22Rv1 (cell line): ENCODE results near the gene RAD51AP2.
"Not testable (repeated sequence)": the region's sequence is repeated elsewhere in the genome, so short reads cannot be mapped to it uniquely, and the experiment has no call there.

ENCODE experiments used
- H3K27ac ChIP-seq: fragments of 450-650 bp; 2 replicates; pipeline ENCODE4 v1.5.1; 2017
- CTCF ChIP-seq: fragments of 450-650 bp; IDR thresholded peaks from 2 replicates; pipeline ENCODE4 v1.5.1; 2017; ENCODE audit warnings: mild to moderate bottlenecking
- ZFX ChIP-seq: fragments of 450-650 bp; IDR thresholded peaks from 2 replicates; pipeline ENCODE4 v1.6.1; 2017; ENCODE audit warnings: antibody characterized with exemption, borderline replicate concordance

The RAD51AP2 gene

DNA sequence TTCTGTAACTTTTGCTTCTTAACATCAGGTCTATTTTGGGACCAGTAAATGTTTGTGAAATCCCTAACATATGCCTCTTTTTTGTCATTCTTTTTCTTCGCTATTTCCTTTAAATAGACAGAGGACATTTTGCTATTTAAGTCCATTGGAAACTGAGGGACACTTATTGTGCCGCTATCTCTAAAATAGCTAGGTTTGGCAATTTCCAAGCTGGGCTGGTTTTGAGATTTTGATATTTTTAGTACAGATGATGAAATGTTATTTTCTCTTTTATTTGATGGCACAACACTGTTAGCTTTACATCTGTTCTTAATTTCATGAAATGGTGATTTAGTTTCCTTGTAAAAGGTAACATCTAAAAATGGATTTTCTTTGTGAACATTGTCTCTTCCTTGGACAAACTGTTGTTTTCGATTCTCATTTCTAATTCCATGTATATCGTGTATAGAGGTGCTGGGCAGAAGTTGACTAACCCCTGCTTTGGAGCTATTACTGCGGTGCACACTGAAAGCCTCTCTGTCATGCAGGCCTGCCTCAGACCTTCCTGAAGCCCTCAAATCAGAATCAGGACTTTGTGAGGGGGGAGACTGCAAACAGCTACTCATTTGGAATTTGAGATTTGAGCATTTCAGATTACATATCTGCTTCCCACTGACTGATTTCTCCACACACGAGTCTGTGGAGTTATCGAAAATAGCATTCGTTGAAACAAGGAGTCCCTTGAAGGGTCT, 594 bp downstream of the RAD51AP2 start:
- TF ChIP-seq ZFX, result no peak
- TF ChIP-seq CTCF, result no peak
- H3K27ac ChIP-seq, result no peak overlapping the region

- H3K27ac ChIP-seq, result no peak overlapping the region
- no peak for TF ChIP-seq ZFX
- no peak for TF ChIP-seq CTCF
Observed at GRCh38 chr2:17515652-17516051, 2.6 kb downstream of the RAD51AP2 start.

DNA sequence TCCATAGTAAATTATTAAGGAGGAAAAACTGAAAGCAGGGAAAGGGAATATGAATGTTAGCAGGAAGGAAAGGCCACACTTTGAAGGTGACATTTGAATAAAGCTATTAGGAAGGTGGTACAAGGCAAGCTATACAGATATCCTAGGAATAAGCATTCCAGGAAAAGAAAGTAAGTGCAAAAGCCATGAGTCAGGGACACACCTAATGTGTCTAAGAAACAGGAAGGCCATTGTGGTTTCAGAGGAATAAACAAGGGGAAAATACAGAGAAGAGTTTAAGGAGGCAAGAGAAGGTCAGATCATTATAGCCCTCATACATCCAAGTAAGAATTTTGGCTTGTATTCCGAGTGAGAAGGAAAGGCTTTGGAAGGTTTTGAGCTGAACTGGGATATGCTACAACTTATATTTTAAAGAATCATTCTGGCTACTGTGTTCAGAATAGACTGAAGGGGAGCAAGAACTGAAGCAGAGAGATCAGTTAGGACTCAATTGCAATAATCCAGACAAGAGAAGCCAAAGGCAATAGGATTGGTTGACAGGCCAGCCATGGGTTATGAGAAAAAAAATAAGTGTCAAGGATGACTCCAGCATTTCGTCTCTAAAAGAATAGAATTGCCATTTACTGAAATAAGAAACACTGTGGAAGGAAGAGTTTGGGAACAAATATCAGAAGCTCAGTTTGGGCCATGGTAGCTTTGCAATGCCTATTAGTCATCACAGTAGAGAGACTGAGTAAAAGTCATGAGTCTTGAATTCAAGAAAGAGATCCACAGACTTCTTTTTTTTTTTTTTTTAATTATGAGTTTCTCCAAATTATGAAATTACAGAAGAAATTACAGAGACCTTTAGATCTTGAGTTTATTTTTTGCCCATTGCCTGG, 11.3 kb downstream of the RAD51AP2 start:
- no peak overlapping the region for H3K27ac ChIP-seq
- no peak for TF ChIP-seq CTCF
- TF ChIP-seq ZFX, result no peak

DNA sequence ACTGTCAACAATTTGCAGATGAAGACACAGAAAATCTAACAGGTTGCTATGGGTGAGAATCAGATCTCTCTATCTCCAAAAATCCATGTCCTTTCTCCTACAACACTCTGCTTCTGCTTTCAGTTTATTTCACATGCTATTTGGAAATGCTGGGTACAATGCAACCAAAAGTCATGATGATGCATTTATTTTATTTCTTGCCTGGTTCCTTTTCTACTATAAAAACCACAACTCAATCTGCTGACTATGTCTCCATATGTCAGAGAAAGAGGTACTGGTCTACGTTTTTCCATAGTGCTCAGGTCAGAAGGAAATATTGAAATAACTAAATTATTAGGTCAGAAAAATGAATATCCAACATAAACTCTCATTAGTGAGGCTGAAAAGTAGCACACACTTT, 20.5 kb downstream of the RAD51AP2 start:
- no peak for TF ChIP-seq CTCF
- no peak for TF ChIP-seq ZFX
- no peak overlapping the region for H3K27ac ChIP-seq

DNA sequence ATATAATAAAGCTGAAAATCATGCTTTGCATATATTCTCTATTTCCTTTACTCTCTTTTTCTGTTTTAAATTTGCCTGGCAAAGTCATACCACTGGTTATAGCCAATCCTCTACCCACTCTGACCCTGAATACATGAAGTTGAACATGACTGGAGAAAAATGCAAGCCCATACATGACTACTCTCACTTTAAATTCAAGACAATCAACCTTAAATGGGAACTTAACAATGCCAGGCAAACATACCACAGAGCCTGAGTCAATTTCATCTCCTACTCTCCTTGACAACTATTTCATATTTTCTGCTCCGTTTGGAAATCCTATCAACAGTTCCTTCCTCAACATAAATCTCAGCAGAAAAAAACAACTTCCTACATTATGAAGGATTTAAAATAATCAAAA, 22.6 kb downstream of the RAD51AP2 start:
- TF ChIP-seq CTCF (no peak), ZFX (no peak)
- H3K27ac ChIP-seq, result no peak overlapping the region

GRCh38 chr2:17490165-17490564, 28.1 kb downstream of the RAD51AP2 start:
- not testable (repeated sequence) for H3K27ac ChIP-seq

DNA sequence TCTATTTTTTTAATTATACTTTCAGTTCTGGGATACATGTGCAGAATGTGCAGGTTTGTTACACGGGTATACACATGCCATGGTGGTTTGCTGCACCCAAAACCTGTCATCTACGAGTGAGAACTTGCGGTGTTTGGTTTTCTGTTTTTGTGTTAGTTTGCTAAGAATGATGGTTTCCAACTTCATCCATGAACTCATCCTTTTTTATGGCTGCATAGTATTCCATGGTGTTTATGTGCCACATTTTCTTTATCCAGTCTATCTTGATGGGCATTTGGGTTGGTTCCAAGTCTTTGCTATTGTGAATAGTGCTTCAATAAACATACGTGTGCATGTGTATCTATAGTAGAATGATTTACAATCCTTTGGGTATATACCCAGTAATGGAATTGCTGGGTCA, 29.6 kb downstream of the RAD51AP2 start:
- not testable (repeated sequence) for H3K27ac ChIP-seq

DNA sequence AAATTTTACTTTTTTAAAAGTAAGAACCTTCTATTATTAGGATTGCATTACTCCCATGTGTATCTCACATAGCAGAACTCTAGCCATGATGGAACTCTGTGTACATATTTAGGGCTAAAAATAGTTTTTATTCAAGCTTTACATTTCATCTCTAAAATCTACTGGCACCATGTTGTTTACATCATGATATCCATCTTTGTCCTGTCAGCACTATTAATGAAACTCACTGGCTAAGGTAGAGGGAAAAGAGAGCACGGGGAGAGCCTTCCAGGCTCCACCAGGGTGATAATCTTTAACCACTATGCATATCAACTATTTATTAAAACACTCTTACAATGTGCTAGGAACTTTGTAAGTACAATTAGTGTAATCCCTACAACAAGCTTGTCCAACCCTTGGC, 34.7 kb downstream of the RAD51AP2 start:
- no peak for TF ChIP-seq CTCF
- TF ChIP-seq ZFX, result no peak
- no peak overlapping the region for H3K27ac ChIP-seq
